CD4-positive, alpha-beta T cell treated with Interleukin-10 for 1 hour (primary cell): ENCODE results near the gene CENPE.

ENCODE experiments used
- DNase-seq: peaks from one replicate; pipeline ENCODE4 v3.0.0-alpha.2; 2020

CENPE gene

GRCh38 chr4:103074744-103075434 is 123.3 kb downstream of the CENPE start:
- DNase-seq, result no peak

- no peak for DNase-seq
Observed at GRCh38 chr4:103073792-103074438, 124.2 kb downstream of the CENPE start.

- DNase-seq, result no peak
Observed at GRCh38 chr4:103067841-103068547, 130.1 kb downstream of the CENPE start.

- DNase-seq, result no peak
Observed at GRCh38 chr4:103060453-103061148, 137.5 kb downstream of the CENPE start.
